Tibial nerve (tissue), 3 donors: Measurements from ENCODE around the gene RBBP8.

Experiments used
- CTCF ChIP-seq, 5 experiments: fragments of 200-600 bp in 3 of 5; fragments of 450-650 bp in 2 of 5; sonication (generic) in 3 of 5; IDR thresholded peaks; one replicate each; pipeline ENCODE4 v1.5.1; 2016 to 2019; ENCODE audit warnings: antibody characterized with exemption in 5 of 5, mild to moderate bottlenecking in 3 of 5, moderate library complexity in 2 of 5
- POLR2A ChIP-seq, 2 donors: fragments of 450-650 bp; IDR thresholded peaks; one replicate each; pipeline ENCODE4 v1.6.1; 2017; ENCODE audit warnings: antibody characterized with exemption in 2 of 2, mild to moderate bottlenecking in 2 of 2, moderate library complexity in 2 of 2

GRCh38 chr18:23059541-23060465, 126.7 kb downstream of the RBBP8 start:
- TF ChIP-seq CTCF (IDR thresholded peaks at IDR 0.05) (no peak), POLR2A (IDR thresholded peaks at IDR 0.05) (no peak)
